ENCODE data around the gene ZNF283.
A peak's percentile ranks its signal among the peaks of the same experiment; 100 is the strongest.
"Not testable (repeated sequence)": the region's sequence is repeated elsewhere in the genome, so short reads cannot be mapped to it uniquely, and the experiment has no call there.

Gene ZNF283

DNA sequence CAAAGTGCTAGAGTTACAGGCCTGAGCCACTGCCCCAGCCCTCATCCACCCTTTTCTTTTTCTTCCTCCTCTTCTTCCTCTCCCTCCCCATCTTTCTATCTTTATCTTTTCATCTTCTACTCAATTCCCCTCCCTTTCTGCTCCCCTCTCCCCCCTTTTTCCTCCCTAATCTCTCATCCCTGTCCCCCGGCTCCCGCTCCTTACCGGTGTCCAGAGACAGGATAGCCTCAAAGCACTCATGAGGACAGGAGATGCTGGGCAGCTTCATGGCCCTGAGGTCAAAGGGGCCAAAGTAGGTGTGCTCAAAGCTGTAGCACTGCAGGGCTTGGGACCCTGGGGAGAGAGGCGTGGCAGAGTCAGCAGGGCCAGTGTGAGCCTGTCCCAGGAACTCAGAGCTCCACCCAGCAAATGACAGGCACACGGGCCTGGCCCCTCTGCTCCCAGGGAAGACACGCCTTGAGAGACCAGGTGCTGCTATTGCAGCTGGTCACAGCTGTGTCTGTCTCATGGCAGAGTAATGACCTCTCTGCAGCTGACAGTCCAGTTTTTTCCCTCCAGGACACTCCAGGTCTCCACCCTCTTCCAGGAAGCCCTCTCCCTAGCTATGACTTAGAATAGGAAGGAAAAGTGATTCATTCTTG is 27.5 kb upstream of the ZNF283 start:
- no peak for DNase-seq (ENCODE audit: low read depth, low spot score)

DNA sequence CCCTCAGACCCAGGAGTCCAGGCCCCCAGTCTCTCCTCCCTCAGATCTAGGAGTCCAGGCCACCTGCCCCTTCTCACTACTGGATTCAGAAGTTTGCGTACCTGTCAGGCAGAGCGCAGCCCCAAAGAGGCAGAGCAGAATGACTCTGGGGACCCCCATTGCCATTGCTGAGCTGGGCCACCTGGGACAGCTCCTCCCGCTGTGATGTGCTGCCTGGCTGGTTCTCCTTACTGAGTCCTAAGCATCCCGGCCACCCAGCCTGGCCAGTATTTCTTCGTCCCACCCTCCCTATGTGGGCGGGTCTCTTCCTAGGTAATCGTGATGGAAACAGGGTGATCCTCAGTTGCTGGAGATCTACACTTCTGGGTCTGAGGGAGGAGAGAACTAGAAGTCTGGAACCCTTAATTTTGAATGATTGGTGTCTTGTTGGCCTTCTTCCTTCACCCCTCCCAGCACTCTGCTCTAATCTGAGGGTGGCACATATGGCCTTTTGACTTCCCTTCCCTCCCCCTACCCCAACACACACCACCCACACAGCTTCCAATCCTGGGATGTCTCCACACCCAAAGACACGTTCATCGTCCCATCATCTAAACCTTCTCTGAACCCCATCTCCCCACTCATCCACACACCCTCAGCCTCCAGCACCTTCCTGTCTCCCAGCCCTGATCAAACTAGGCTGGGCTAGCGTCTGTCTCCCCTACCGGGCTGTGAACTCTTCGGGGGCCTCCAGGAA is 24.7 kb upstream of the ZNF283 start, which contains the start of gene LYPD5:
TSS of gene LYPD5 (minus strand) at position 232 of the 736 bp plus-strand sequence. CDS start at position 165, 67 bp downstream.
- no peak for DNase-seq (ENCODE audit: low read depth, low spot score)

DNA sequence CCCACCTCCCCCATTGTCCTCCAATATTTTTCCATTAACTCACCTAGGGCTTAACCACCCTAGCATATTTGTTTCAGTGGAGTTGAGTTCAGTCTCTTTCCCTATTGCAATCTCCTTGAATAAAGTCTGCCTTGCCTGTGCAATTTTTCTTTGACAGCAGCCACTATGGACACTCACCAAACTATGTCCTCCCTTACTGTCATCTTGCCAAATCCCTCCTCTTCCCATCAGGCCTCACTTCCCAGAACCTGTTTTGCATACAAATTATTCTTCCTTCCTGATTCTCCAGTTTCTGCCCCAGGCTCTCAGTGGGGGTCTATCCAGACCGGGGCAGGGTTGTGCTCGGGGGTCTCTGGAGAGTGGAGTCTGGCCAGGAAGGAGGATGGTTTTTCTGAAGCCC is 22.7 kb upstream of the ZNF283 start:
- DNase-seq (ENCODE audit: low read depth, low spot score): no peak

DNA sequence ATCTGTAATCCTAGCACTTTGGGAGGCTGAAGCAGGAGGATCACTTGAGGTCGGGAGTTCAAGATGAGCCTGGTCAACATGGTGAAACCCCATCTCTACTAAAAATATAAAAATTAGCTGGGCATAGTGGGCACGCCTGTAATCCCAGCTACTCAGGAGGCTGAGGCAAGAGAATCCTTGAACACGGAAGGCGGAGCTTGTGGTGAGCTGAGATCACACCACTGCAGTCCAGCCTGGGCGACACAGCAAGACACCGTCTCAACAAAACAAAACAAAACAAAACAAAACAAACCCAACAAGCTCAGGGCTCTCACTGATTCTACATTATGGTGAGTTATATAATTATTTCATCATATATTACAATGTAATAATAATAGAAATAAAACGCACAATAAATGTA is 20.7 kb upstream of the ZNF283 start:
- DNase-seq (ENCODE audit: low read depth, low spot score): not testable (repeated sequence)

DNA sequence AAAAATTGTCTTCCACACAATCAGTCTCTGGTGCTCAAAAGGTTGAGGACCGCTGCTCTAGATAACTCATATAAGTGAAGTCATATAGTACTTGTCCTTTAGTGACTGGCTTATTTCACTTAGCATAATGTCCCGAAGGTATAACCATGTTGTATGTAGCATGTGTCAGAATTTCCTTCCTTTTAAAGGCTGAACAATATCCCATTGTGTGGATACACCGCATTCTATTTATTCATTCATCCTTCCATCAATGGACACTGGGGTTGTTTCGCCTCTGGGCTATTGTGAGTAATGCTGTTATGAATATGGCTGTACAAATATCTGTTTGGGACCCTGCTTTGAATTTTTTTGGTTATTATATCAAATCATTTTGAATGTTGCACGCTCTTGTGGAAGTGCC is 20.3 kb upstream of the ZNF283 start:
- no peak for DNase-seq (ENCODE audit: low read depth, low spot score)

DNA sequence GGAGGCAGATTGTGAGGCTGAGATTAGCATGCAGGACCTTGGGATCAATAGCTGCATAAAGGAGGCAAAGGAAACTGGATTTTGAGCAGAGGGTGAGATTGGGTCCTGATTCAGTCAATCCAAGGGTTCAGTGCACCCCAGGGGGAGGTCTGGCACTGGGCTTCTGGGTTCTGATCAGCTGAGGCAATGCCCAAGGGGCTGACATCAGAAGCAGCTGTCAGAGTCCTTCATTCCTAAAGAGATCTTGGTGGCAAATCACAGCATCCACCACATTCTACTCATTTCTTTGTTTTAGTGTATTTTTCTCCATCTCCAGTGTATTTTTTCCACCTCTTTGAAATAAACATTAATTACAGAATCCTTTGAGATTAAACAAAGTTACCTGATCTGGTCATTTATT is 19.5 kb upstream of the ZNF283 start:
- DNase-seq (ENCODE audit: low read depth, low spot score): no peak

DNA sequence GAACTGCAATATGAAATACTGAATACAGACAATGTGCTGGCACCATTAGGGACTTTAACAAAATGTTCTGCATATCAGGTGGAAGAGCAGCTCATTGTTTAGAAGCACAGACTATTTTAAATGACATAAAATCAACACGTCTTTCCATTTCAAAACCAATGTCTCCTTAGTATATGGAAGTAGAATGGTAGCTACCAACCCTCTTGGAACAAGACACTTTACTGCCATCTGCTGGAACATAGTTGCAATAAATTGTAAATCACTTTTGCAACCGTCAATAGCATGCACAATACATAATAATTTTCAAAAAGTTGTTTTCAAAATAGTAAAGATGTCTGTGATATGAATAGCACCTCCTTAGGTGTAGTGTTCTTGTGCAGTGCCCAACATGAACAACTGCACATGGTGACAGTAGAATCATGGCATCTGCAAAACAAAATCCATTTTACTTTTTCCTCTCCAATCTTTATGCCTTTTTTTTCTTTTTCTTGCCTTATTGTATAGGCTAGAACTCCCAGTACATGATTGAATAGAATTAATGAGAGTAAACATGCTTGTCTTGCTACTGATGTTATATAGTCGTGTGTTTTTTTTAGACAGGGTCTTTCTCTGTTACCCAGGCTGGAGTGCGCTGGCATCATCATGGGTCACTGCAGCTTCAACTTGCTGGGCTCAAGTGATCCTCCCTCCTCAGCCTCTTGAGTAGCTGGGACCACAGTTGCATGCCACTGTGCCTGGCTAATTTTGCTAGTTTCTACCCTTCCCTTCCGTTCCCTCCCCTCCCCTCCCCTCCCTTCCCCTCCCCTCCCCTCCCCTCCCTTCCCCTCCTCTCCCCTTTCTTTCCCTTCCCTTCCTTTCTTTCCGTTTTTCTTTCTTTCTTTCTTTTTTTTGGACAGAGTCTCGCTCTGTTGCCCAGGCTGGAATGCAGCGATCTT is 17.1 kb upstream of the ZNF283 start:
- peak; percentile 63 for DNase-seq (ENCODE audit: low read depth, low spot score)

DNA sequence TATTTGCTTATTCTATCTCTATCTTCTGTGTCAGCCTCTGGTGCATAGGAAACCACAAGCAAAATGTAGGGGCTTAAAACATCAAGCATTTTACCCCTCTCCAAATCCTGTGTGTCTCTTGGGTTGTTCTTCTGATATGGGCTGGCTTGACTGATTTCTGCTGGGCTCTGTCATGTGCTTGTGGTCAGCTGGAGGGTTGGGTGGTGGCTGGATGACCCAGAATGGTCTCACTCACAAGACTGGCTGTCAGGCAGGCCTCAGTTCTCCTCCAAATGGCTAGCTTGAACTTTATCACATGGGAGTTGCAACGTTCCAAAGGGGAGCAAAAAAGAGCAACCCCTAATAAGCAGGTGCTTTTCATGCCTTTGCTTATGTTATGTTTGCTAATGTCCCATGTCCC is 15.3 kb upstream of the ZNF283 start:
- DNase-seq (ENCODE audit: low read depth, low spot score): no peak

DNA sequence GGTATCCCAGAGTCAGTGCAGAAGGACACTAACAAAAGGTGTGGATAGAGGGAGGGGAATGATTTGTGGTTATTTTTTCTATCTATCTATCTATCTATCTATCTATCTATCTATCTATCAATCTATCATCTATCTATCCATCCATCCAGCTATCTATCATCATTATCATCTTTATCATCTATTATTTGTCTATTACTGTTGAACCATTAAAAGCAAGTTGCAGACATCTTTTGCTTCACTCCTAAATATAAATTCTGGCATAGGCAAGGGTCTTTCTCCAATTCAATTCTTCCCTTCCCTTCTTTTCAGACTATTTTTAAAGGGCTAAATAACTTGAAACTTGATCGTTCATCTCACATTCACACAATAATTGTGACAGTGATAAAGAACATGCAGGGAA is 14.9 kb upstream of the ZNF283 start:
- no peak for DNase-seq (ENCODE audit: low read depth, low spot score)

DNA sequence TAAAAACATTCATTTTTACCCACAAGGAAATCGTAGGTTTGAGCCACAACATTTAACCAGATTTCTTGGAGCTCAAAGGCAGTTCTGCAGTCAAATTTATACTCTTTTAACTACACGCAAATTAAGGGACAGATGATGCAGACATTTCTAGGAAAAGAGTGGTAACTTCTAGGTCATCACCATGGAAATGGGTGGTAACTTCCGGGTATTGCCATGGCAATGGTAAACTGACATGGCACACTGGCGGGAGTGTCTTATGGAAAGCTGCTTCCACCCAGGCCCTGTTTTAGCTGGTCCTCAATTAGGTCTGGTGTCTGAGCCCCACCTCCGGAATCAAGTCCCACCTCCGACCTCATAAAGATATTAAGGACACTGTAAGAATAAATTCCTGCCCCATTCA is 14.4 kb upstream of the ZNF283 start:
- no peak for DNase-seq (ENCODE audit: low read depth, low spot score)

DNA sequence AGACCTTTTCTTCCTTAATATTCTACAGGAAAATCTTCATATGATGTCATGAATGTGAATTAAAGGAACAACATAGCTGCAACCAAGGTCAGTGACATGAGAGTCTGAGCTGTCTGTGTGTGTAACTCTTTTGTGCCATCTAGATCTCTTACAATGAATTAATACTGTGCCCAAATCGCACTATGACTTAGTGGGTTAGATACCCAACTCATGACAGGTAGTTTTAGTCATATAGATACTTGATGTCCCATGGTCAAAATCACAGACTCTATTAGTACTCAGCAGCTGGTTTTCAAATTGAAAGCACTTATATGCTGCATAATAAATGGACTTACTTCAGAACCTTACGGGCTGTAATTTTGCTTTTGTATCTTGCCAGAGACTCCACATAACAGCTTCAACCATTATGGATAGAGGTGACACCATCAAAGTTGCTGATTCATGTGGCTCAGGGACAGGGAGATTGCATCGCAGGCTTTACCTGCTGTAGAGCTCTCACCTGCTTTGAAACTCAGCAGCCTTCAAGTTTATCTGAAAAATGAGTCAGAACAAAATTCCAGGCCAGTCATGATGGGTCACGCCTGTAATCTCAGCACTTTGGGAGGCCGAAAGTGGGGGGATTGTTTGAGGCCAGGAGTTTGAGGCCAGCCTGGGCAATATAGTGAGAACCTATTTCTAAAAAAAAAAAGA is 12.3 kb upstream of the ZNF283 start:
- no peak for DNase-seq (ENCODE audit: low read depth, low spot score)

DNA sequence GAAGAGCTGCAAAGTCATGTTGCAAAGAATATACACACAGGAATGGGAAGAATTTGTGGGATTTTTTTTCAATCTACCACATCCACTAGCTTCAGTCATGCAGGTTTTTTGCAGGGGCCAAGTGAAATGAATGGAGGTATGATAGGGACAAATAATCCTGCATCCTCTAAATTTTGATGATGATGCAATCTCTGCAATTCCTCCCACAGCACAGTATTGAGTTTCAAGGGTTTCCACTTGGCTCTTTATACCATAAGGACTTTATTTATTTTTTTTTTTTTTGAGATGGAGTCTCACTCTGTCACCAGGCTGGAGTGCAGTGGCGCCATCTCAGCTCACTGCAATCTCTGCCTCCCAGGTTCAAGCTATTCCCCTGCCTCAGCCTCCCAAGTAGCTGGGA is 9.7 kb upstream of the ZNF283 start:
- DNase-seq (ENCODE audit: low read depth, low spot score): not testable (repeated sequence)

DNA sequence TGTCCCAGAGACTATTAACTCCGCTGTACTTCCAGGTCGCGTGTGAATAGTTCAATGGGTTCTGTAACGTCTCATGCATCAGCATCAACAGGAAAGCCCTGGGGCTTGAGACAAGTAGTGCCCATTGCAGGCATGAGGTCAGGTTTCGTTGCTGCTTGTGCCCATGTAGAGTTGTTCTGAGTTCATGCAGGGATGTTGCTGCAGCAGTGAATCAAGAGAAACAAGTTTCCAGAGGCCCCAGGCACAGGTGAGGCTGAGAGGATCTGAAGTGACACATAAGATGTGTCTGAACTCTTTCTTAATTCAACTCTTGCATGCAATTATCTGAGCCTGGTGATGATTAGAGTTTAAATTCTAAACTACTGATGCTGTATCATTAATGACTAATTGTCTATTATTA is 8.6 kb upstream of the ZNF283 start:
- no peak for DNase-seq (ENCODE audit: low read depth, low spot score)

DNA sequence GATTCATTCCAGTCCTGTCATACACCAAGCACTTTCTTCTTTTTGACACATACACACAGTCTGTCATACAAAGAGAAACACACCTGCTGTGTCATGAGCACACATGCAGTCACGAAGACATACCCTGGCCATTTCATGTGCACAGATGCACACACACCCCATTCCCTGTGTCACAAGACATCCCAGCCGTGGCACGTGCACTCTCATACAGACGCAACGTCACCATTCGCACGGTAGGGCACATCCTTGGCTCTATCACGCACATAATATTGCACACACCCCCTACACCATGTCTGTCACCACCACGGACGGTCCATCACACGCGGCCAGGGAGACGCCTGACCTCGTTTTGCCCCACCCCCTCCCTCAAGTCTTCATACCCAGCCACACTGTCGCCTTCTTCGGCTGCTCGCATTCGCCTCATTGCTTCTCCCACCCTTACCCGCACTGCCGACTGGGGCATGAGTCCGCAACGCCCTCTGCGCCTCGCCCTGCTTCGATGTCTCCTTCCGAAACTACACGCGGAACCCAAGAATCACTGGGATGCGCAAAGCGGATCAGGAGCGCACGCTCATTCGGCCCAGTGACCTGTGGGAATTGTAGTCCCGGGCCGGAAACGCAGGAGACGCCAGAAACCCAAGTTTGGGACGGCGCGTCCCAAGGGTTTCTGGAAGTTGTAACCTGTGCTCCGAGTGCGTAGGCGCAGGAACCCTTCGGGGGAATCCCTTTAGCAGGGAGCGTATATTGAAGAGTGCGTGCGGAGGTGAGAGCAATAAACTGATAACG is 6.8 kb upstream of the ZNF283 start:
- DNase-seq (ENCODE audit: low read depth, low spot score): peak; percentile 65

DNA sequence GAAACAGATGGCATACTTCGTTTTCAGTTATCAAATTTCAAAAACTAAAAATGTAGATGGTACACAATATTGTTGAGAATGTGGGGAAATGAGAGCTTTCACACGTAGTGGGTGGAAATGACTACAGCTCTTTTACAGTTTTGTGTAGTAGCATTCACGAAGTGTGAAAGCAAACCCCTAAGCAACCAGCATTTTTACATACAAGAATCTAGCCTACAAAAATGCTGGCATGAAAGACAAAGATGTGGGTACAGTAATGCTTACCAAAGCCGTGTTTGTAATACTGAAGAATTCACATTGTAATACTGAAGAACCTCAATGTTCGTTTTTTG is 6.3 kb upstream of the ZNF283 start:
- DNase-seq (ENCODE audit: low read depth, low spot score): no peak

DNA sequence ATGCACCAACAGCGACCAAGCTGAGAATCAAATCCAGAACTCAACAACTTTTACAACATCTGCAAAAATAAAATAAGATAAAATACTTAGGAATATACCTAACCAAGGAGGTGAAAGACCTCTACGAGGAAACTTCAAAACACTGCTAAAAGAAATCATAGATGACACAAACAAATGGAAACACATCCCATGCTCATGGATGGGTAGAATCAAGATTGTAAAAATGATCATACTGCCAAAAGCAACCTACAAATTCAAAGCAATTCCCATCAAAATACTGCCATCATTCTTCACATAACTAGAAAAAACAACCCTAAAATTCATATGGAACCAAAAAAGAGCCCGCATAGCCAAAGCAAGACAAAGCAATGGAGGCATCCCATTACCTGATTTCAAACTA is 3.3 kb upstream of the ZNF283 start:
- DNase-seq (ENCODE audit: low read depth, low spot score): not testable (repeated sequence)

DNA sequence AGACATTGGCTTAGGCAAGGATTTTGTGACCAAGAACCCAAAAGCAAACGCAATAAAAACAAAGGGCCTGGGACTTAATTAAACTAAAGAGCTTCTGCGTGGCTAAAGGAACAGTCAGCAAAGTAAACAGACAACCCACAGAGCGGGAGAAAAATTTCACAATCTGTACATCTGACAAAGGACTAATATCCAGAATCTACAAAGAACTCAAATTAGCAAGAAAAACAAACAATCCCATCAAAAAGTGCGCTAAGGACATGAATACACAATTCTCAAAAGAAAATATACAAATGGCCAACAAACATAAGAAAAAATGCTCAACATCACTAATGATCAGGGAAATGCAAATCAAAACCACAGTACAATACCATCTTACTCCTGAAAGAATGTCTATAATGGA is 2.5 kb upstream of the ZNF283 start:
- DNase-seq (ENCODE audit: low read depth, low spot score): peak; percentile 13

DNA sequence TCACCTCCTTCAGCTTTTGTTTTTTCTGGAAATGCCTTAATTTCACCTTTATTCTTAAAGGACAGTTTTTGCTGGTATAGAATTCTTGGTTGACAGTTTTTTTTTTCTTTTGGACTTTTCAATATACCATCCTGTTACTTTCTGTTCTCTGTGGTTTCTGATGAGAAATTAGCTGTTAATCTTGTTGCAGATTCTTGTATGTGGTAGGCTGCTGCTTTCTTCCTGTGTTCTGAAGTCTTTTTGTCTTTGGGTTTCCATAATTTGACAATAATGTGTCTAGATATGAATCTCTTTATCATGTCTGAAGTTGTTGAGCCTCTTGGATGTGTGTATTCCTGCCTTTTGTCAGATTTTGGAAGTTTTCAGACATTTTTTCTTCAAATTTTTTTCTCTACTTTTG is 12.0 kb downstream of the ZNF283 start:
- DNase-seq (ENCODE audit: low read depth, low spot score): no peak

DNA sequence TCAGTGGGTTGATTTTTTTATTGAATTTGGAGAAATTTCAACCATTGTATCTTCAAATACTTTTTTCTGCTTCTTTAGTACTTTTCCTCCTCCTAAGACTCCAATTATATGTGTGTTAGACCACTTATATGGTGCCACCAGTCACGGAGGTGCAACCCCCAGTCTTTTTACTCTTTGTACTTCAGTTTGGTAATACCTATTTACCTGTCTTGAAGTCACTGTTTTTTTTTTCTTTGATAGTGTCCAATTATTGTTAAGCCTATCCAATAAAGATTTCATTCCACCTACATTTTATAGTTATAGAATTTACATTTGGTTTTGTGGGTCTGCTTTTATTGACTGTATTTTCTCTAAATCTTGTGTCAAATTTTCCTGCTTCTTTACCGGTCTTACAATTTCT is 14.9 kb downstream of the ZNF283 start:
- no peak for DNase-seq (ENCODE audit: low read depth, low spot score)

DNA sequence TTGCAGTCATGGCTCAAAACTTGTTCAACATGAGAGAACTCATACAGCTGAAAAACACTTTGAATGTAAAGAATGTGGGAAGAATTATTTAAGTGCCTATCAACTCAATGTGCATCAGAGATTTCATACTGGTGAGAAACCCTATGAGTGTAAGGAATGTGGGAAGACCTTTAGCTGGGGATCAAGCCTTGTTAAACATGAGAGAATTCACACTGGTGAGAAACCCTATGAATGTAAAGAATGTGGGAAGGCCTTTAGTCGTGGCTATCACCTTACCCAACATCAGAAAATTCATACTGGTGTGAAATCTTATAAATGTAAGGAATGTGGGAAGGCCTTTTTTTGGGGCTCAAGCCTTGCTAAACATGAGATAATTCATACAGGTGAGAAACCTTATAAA is 20.1 kb downstream of the ZNF283 start:
- DNase-seq (ENCODE audit: low read depth, low spot score): no peak

DNA sequence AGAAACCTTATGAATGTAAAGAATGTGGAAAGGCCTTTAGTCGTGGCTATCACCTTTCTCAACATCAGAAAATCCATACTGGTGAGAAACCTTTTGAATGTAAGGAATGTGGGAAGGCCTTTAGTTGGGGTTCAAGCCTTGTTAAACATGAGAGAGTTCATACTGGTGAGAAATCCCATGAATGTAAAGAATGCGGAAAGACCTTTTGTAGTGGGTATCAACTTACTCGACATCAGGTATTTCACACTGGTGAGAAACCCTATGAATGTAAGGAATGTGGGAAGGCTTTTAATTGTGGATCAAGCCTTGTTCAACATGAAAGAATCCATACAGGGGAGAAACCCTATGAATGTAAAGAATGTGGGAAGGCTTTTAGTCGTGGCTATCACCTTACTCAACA is 20.8 kb downstream of the ZNF283 start:
- DNase-seq (ENCODE audit: low read depth, low spot score): no peak

Data from astrocyte of the hippocampus (primary cell).